GM12873 (cell line): ENCODE data around the gene MACROD2.

Experiments
- TF ChIP-seq, protein P1 (sequence below): IDR thresholded peaks from 2 replicates; pipeline ENCODE4 v1.5.1; 2012; ENCODE audit warnings: low read depth, mild to moderate bottlenecking, moderate library complexity, low read length, control low read depth; ENCODE audit not compliant: insufficient read depth; ENCODE audit errors: missing control alignments

Gene MACROD2

DNA sequence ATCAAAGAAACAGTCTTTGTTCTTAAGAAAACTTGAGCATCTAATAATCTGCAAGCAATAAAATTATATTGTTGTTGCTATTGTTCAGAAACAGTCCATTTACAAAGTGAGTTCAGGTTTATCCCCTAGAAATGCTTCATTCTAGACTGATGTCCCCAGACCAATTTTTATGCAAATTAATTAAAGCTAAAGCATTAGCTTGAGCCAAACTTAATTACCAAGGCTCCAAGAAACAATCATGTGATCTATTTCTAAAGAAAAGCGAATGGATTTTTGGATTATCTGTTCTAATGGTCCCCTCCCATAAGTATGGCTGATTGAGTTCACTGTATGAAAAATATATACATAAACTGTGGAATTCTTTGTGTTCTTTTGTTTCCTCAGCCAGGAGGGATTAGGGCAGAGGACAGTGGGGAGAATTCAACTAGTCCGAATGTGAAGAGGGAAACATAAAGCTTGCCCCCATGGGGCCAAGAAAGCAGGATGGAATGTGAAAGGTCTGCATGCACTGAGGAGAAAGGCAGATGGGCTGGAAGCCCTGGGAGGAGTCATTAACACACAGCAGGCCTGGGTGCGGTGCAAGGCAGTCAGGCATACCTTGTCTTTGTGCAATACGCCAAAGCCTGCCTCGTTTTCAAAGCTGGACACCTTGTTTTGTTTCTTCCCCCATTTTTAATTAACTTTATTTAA, 1980.9 kb downstream of the MACROD2 start:
- TF ChIP-seq, protein P1, sequence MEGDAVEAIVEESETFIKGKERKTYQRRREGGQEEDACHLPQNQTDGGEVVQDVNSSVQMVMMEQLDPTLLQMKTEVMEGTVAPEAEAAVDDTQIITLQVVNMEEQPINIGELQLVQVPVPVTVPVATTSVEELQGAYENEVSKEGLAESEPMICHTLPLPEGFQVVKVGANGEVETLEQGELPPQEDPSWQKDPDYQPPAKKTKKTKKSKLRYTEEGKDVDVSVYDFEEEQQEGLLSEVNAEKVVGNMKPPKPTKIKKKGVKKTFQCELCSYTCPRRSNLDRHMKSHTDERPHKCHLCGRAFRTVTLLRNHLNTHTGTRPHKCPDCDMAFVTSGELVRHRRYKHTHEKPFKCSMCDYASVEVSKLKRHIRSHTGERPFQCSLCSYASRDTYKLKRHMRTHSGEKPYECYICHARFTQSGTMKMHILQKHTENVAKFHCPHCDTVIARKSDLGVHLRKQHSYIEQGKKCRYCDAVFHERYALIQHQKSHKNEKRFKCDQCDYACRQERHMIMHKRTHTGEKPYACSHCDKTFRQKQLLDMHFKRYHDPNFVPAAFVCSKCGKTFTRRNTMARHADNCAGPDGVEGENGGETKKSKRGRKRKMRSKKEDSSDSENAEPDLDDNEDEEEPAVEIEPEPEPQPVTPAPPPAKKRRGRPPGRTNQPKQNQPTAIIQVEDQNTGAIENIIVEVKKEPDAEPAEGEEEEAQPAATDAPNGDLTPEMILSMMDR: no peak

DNA sequence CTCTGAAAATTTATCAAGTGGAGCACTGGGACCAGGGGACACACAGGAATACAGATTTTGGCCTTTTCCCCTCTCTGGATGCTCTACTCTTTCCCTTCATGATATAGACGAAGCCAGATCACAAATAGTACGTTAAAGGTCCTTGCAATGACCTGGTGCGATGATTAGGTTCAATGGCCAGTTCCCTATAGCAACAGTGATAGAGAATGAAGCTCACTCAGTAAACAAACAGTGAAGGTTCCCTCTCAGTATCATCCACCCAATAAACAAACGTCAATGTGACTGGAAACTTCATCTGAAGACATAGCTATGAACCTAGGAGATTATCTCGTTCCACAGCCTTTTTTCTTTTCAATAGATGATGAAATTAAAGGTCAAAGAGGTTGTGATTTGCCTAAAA, 1981.7 kb downstream of the MACROD2 start:
- TF ChIP-seq, protein P1: no peak

DNA sequence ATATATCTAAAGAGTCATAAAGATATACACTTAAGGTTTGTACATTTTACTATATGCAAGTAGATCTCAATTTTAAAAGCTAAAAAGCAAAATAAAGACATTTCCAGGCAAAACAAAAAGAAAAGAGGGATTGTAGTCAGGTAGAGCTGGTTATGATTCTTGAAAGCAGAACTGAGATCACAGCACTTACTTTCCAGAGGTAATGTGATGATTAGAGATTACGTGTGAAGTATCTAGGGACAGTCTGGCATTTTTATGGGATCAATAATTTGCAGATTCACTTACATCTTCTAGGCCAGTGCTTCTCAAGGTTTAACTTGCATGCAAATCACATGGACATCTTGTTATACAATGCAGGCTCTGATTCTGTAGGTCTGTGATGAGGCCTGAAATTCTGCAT, 1982.4 kb downstream of the MACROD2 start:
- TF ChIP-seq, protein P1: no peak

DNA sequence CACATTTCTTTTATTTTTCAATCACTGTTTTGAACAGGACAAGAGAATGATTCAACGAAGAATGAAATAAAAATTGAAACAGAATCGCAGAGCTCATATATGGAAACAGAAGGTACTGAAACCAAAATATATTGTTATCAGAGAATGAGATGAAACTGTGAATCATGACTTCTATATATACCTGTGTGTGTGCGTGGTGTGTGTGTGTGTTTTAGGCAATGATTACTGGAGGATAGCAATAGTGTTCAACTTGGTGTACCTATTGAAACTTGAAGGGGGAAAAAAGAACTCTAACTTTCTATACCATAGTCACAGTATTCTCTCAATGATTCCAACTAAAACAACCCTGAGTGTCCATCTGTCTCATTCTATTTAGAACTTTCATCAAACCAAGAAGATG, 1991.4 kb downstream of the MACROD2 start:
- TF ChIP-seq, protein P1: no peak

DNA sequence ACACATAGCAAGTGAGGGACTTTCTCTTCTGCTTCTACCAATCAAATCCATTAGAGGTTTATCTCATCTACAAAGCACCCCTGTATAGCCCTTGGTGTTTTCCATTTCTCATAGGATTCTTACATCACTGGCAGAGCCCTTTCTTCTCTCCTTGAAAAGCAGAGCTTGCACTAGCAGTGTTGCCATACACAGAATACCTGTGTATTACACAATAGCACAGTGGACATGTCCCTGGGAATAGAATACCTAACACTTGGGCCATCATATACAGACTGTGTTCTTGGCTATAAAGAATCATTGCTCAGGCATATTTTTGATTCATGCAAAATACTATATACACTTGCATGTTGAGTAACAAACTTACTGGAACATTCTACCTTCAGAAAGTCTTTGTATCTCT, 1996.0 kb downstream of the MACROD2 start:
- TF ChIP-seq, protein P1: no peak

DNA sequence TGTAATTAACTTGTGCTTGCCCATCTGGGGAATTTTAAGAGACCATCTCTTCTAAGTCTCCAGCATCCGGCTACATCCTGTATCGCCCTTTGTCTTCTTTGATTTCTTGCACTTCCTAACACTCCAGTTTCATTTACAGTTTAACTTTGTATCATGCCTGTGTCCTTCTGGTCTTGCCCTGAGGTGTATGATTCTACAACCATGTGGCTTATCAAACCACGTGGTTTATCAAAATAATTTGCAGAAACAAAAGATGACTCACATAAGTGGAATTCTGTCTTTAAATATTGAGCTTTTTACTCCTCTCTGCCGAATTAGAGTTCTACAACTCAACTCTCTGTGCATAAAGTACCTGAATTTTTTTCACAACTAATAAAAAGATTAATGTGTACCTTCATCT, 1997.2 kb downstream of the MACROD2 start:
- TF ChIP-seq, protein P1: no peak

DNA sequence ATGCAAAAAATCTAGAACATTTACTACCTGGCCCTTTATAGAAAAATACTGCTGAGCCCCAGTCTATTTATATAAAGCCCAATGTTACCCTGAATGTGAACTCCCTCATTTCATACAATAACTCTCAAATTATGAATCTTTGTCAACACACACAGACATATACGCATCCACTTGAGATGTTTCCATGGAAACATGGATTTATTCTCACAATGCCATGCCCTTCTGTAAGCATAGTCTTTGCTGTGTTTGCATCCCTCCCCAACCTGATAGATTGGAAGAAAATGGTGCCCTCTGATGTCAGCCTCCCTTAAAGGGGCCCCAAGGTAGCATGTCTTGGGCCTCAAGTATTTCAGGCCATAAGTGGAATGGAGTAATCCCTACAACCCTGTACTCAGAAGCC, 2004.8 kb downstream of the MACROD2 start:
- TF ChIP-seq, protein P1: no peak
